ENCODE results near the gene SLC39A10.
A peak's percentile ranks its signal among the peaks of the same experiment; 100 is the strongest.

The SLC39A10 gene, protein sequence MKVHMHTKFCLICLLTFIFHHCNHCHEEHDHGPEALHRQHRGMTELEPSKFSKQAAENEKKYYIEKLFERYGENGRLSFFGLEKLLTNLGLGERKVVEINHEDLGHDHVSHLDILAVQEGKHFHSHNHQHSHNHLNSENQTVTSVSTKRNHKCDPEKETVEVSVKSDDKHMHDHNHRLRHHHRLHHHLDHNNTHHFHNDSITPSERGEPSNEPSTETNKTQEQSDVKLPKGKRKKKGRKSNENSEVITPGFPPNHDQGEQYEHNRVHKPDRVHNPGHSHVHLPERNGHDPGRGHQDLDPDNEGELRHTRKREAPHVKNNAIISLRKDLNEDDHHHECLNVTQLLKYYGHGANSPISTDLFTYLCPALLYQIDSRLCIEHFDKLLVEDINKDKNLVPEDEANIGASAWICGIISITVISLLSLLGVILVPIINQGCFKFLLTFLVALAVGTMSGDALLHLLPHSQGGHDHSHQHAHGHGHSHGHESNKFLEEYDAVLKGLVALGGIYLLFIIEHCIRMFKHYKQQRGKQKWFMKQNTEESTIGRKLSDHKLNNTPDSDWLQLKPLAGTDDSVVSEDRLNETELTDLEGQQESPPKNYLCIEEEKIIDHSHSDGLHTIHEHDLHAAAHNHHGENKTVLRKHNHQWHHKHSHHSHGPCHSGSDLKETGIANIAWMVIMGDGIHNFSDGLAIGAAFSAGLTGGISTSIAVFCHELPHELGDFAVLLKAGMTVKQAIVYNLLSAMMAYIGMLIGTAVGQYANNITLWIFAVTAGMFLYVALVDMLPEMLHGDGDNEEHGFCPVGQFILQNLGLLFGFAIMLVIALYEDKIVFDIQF

DNA sequence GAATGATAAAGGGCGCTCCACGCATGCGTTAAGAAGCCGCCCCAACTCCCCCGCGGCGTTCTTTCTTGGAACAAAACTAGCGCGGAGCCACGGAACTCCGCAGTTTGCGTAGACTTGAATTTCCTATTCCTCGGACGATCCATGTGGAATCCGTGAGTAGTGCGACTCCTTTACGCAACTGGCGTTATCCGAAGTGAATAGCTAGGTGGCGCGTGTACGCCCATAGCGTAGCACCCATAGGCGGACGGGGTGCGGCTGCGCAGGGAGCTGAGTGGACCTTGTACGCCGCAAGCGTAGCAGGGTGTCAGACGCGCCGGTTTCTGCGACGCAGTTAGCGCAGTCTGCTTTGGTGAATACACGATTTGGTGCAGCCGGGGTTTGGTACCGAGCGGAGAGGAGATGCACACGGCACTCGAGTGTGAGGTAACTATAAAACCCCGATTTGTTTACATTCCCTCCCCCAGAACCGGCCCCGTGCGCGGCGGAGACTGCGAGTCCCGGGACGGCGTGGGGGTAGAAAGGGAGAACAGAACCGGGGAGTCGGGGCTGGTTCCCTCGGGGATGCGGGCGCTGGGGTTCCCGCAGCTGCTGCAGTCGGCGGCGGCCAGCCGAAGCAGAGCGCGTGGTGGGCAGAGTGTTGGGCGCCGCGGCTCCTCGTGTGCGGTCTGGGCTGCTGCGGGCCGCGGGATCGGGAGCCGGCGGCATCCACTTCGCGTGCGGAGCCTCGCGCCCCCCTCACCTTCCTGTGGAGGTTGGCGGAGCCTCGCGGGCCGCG lies at the start of gene SLC39A10:
Gene SLC39A10 (plus strand): TSS at position 368 of the 775 bp plus-strand sequence. CDS start 22,817 bp downstream, outside the sequence.
- Histone ChIP-seq H3K9ac (ENCODE audit: low read length) (peak within 1 kb of the TSS; percentile 93), H3K27me3 (replicated peaks; ENCODE audit: control insufficient read depth, insufficient read depth, low read length) (no peaks in the 10 kb centered on the region), H3K9me3 (ENCODE audit: control insufficient read depth, low read length) (no peaks in the 10 kb centered on the region), H3K4me3 (ENCODE audit: low read length) (peak within 1 kb of the TSS; percentile 91), H3K36me3 (ENCODE audit: control insufficient read depth, insufficient read depth, low read length, severe bottlenecking) (no peaks in the 10 kb centered on the region), H3K4me1 (ENCODE audit: control insufficient read depth, insufficient read depth, low read length) (peaks cover 18% of the 10 kb centered on the region)
- peak; percentile 99 for DNase-seq (ENCODE audit: low read depth)

DNA sequence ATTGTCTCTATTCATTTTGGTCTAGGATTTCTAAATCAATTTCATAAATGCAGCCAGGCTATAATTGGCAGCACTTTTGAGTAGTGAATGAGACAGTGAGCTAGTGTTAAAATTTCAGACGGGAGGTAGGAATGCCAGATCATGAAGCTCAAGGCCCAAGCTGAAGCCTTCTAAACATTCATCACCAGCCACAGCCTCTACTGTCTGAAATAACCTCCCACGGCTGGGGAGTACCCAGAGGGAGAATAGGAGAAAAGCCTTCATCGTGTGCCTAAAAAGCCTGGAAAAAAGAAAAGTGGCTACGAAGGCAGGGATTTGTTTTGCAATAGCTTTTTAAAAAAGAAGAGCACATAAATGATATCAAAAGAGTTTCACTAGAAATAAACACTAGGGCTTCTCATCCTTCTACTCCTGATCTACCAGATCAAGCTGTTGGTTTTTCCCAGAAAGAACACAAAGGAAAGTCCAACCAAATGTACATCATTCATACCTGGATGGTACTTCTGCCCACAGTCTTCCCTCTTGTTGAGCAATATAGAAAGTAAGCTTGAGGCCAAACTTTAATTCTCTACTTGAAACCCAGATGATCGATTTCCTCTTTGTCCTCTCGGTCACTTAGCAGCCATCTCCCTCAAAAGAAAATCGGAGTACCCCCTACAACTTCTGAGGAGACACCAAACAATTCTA lies 48.1 kb upstream of the SLC39A10 start:
- Histone ChIP-seq H3K4me3 (ENCODE audit: low read length) (no peak overlapping the region), H3K27me3 (replicated peaks; ENCODE audit: control insufficient read depth, insufficient read depth, low read length) (no peaks in the 10 kb centered on the region), H3K4me1 (ENCODE audit: control insufficient read depth, insufficient read depth, low read length) (peaks cover 23% of the 10 kb centered on the region), H3K36me3 (ENCODE audit: control insufficient read depth, insufficient read depth, low read length, severe bottlenecking) (no peaks in the 10 kb centered on the region), H3K9ac (ENCODE audit: low read length) (no peak overlapping the region), H3K9me3 (ENCODE audit: control insufficient read depth, low read length) (no peaks in the 10 kb centered on the region)
- no peak for DNase-seq (ENCODE audit: low read depth)

DNA sequence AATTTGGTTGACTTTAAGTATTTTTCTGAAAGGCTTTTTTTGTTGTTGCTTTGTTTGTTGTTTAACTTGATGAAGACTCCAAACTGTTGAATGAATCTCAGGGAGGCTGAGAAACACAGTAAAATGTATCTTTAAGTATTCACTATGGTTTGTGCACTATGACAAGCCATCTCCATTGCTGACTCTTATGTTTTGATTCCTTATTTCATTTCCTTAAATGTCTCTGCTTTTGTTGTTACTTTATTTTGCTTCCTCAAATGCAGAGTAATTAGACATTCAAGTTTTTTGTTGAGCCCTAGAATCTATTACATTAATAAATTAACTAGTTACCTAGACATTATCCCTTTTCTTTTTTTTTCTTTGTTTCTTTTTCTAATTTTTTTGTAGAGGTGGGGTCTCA lies 46.3 kb upstream of the SLC39A10 start:
- Histone ChIP-seq H3K4me1 (ENCODE audit: control insufficient read depth, insufficient read depth, low read length) (peaks cover 30% of the 10 kb centered on the region), H3K27me3 (replicated peaks; ENCODE audit: control insufficient read depth, insufficient read depth, low read length) (no peaks in the 10 kb centered on the region), H3K4me3 (ENCODE audit: low read length) (no peak overlapping the region), H3K36me3 (ENCODE audit: control insufficient read depth, insufficient read depth, low read length, severe bottlenecking) (no peaks in the 10 kb centered on the region), H3K9me3 (ENCODE audit: control insufficient read depth, low read length) (no peaks in the 10 kb centered on the region), H3K9ac (ENCODE audit: low read length) (no peak overlapping the region)
- DNase-seq (ENCODE audit: low read depth): no peak

DNA sequence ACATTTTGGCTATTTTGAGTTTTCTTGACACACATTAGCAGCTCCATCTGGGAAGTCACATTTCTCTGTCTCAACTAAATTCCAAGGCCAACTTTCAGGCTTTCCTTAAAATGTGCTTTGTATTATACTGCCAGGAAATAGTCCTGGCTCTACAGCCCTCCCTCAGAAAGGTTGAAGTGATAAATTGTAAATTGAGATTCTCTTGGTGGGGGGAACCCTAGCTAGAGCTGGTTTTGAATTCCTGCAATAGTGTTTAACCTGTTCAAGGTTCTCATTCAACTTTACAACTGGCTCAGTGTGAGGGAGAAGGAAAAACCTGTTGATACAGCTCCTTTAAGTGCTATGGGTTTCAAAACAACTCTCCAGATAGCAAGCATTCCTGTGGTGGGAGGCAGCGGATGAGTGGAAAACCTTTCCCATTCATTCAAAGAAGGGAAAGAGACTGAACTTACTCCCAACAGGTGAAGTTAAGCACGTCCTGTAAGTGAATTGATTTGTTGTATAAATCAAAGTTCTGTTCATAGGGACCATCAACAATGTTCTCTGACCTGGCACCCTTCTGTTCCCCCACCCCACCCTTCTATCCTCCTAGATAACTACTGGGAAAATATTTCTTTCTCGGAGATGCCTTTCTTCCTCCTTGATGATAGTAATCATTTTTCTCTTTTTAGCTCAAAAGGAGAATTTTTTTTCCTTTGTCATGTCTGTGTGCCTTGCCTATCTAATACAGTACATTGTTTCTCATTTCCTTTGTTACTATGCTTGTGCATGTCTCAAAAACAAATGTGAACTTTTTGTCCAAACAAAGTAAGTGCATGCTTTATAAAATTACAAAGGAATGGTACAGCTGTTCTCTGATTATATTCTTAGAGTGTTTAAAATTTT lies 44.2 kb upstream of the SLC39A10 start:
- Histone ChIP-seq H3K4me3 (ENCODE audit: low read length) (peak overlapping the region; percentile 20), H3K36me3 (ENCODE audit: control insufficient read depth, insufficient read depth, low read length, severe bottlenecking) (no peaks in the 10 kb centered on the region), H3K9me3 (ENCODE audit: control insufficient read depth, low read length) (no peaks in the 10 kb centered on the region)

DNA sequence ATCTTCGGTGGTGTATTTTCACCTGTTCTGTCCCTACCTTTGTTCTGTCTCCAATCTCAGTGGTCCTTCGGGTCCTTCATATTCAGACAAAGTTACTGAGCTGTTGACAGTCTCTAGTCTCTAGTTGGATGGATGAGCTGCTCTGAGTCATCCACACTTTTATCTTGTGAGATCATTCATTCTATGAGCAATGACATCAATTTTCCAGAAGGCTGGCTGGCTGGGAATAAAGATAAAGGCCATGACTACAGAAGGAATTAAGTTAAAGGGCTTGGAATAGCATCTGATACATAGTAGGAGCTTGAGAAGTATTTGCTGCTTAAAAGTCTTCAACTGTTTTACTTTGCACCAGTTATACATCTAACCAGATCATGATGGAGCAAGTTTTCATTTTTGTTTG lies 43.1 kb upstream of the SLC39A10 start:
- DNase-seq (ENCODE audit: low read depth): peak; percentile 76
- no peaks in the 10 kb centered on the region for H3K36me3 ChIP-seq (ENCODE audit: control insufficient read depth, insufficient read depth, low read length, severe bottlenecking)
- no peak overlapping the region for H3K9ac ChIP-seq (ENCODE audit: low read length)
- no peaks in the 10 kb centered on the region for H3K27me3 ChIP-seq (replicated peaks; ENCODE audit: control insufficient read depth, insufficient read depth, low read length)
- peaks cover 25% of the 10 kb centered on the region for H3K4me1 ChIP-seq (ENCODE audit: control insufficient read depth, insufficient read depth, low read length)
- H3K9me3 ChIP-seq (ENCODE audit: control insufficient read depth, low read length): no peaks in the 10 kb centered on the region
- H3K4me3 ChIP-seq (ENCODE audit: low read length): no peak overlapping the region

More for the DNA sequence above, 44.2 kb upstream of the SLC39A10 start:
- Histone ChIP-seq H3K4me1 (ENCODE audit: control insufficient read depth, insufficient read depth, low read length) (peaks cover 30% of the 10 kb centered on the region), H3K27me3 (replicated peaks; ENCODE audit: control insufficient read depth, insufficient read depth, low read length) (no peaks in the 10 kb centered on the region), H3K9ac (ENCODE audit: low read length) (no peak overlapping the region)
- peak; percentile 75 for DNase-seq (ENCODE audit: low read depth)

DNA sequence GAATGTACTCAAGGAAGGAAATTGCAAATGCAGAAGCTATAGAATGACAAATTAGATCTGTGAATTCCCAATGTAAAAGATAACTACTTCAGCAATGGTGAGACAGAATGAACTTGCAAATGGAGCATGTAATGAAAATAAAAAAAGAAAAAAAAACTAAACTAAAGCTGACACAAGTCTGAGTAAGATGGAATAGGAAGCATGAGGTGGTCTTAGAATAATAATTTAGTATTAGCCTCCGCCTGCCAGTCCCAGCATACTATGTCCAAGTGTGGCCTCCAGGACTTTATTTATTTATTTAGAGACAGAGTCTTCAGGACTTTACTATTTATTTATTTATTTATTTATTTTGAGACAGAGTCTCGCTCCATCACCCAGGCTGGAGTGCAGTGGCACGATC lies 37.4 kb upstream of the SLC39A10 start:
- Histone ChIP-seq H3K36me3 (ENCODE audit: control insufficient read depth, insufficient read depth, low read length, severe bottlenecking) (no peaks in the 10 kb centered on the region), H3K9ac (ENCODE audit: low read length) (no peak overlapping the region), H3K27me3 (replicated peaks; ENCODE audit: control insufficient read depth, insufficient read depth, low read length) (no peaks in the 10 kb centered on the region), H3K9me3 (ENCODE audit: control insufficient read depth, low read length) (no peaks in the 10 kb centered on the region), H3K4me1 (ENCODE audit: control insufficient read depth, insufficient read depth, low read length) (peaks cover under 1% of the 10 kb centered on the region), H3K4me3 (ENCODE audit: low read length) (no peak overlapping the region)
- no peak for DNase-seq (ENCODE audit: low read depth)

DNA sequence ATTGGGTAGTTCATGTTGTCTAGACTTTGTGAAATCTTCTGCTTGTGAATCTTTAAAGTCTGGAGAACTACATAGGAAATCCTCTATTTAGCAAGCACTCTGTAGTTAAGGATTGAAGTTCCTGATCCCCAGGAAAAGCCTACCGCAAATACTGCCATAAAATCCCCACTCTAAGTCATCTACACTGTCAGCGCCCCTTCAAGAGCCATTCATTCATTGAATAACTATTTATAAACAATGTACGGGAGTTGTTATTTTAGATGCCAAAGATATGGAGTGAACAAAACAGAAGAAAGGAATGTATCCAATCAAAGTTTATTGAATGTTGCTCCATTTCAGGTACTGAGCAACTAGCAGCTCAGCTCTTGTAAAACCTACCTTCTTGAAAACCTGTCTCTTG lies 36.5 kb upstream of the SLC39A10 start:
- Histone ChIP-seq H3K36me3 (ENCODE audit: control insufficient read depth, insufficient read depth, low read length, severe bottlenecking) (no peaks in the 10 kb centered on the region), H3K4me1 (ENCODE audit: control insufficient read depth, insufficient read depth, low read length) (no peaks in the 10 kb centered on the region), H3K4me3 (ENCODE audit: low read length) (no peak overlapping the region), H3K9ac (ENCODE audit: low read length) (no peak overlapping the region), H3K9me3 (ENCODE audit: control insufficient read depth, low read length) (no peaks in the 10 kb centered on the region), H3K27me3 (replicated peaks; ENCODE audit: control insufficient read depth, insufficient read depth, low read length) (no peaks in the 10 kb centered on the region)
- no peak for DNase-seq (ENCODE audit: low read depth)

DNA sequence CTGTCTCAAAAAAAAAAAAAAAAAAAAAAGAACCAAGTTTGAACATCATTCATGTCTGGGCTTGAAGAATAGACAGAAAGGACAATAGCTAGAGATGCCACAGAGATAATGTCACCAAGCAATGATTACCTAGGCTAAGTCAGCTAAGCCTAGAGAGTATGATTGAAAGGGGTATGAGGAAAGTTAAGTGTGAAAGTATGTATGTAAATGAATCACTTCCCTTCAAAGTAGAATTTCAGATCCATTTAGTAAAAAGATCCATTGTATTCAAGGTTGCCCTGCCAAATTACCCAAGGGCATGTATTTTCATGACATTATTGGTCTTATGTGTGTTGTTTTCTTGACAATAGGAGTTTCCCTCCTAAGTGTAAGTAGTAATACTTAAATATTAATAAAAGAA lies 34.1 kb upstream of the SLC39A10 start:
- Histone ChIP-seq H3K9ac (ENCODE audit: low read length) (no peak overlapping the region), H3K27me3 (replicated peaks; ENCODE audit: control insufficient read depth, insufficient read depth, low read length) (no peaks in the 10 kb centered on the region), H3K4me3 (ENCODE audit: low read length) (no peak overlapping the region), H3K36me3 (ENCODE audit: control insufficient read depth, insufficient read depth, low read length, severe bottlenecking) (no peaks in the 10 kb centered on the region), H3K9me3 (ENCODE audit: control insufficient read depth, low read length) (no peaks in the 10 kb centered on the region), H3K4me1 (ENCODE audit: control insufficient read depth, insufficient read depth, low read length) (no peaks in the 10 kb centered on the region)
- no peak for DNase-seq (ENCODE audit: low read depth)

DNA sequence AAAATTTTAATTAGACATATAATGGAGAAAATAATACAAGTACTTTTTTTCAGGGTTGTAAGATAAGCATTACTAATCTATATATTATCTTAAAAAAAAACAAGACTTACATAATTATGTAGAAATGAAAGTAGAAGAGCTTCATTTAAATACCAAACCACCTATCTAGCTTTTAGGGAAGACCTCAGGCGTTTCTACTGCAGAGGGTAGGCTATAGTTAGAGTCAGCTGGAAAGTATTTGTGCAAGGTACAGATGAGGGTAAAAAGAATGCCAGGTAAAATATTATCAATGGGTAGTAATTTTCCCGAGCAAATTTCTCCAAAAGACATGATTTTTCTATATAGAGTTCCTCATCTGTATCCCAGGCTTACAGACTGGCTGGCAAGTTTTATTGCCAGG lies 30.5 kb upstream of the SLC39A10 start:
- H3K4me3 ChIP-seq (ENCODE audit: low read length): no peak overlapping the region
- DNase-seq (ENCODE audit: low read depth): no peak
- H3K36me3 ChIP-seq (ENCODE audit: control insufficient read depth, insufficient read depth, low read length, severe bottlenecking): no peaks in the 10 kb centered on the region
- H3K9me3 ChIP-seq (ENCODE audit: control insufficient read depth, low read length): no peaks in the 10 kb centered on the region
- H3K27me3 ChIP-seq (replicated peaks; ENCODE audit: control insufficient read depth, insufficient read depth, low read length): no peaks in the 10 kb centered on the region
- no peaks in the 10 kb centered on the region for H3K4me1 ChIP-seq (ENCODE audit: control insufficient read depth, insufficient read depth, low read length)
- H3K9ac ChIP-seq (ENCODE audit: low read length): no peak overlapping the region

DNA sequence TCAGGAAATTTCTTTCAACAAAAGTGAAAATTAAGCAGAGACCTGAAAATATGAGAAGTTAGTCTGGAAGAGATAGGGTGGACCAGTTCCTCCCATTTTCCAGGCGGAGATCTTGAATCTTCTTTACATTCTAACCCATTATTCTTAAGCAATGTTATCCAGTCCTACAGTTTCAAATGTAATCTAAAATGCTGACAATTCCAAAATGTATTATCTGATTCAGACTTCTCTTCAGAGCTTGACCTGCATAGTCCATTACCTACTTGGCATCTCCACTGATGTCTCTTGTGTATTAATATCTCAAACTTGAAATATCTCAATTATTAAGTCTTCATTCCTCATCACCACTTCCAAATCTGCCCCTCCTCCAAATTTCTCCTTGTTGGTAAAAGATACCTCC lies 28.4 kb upstream of the SLC39A10 start:
- Histone ChIP-seq H3K27me3 (replicated peaks; ENCODE audit: control insufficient read depth, insufficient read depth, low read length) (no peaks in the 10 kb centered on the region), H3K9me3 (ENCODE audit: control insufficient read depth, low read length) (no peaks in the 10 kb centered on the region), H3K9ac (ENCODE audit: low read length) (no peak overlapping the region), H3K4me3 (ENCODE audit: low read length) (no peak overlapping the region), H3K4me1 (ENCODE audit: control insufficient read depth, insufficient read depth, low read length) (no peaks in the 10 kb centered on the region), H3K36me3 (ENCODE audit: control insufficient read depth, insufficient read depth, low read length, severe bottlenecking) (no peaks in the 10 kb centered on the region)
- no peak for DNase-seq (ENCODE audit: low read depth)
